Fibroblast of skin of left quadriceps (primary cell): ENCODE measurements around the gene NTHL1.

Experiments used
- DNase-seq, 2 experiments: peaks; one replicate each; pipeline ENCODE4 v3.0.0-alpha.2; 2013; ENCODE audit warnings: low read depth in 2 of 2

The NTHL1 gene

DNA sequence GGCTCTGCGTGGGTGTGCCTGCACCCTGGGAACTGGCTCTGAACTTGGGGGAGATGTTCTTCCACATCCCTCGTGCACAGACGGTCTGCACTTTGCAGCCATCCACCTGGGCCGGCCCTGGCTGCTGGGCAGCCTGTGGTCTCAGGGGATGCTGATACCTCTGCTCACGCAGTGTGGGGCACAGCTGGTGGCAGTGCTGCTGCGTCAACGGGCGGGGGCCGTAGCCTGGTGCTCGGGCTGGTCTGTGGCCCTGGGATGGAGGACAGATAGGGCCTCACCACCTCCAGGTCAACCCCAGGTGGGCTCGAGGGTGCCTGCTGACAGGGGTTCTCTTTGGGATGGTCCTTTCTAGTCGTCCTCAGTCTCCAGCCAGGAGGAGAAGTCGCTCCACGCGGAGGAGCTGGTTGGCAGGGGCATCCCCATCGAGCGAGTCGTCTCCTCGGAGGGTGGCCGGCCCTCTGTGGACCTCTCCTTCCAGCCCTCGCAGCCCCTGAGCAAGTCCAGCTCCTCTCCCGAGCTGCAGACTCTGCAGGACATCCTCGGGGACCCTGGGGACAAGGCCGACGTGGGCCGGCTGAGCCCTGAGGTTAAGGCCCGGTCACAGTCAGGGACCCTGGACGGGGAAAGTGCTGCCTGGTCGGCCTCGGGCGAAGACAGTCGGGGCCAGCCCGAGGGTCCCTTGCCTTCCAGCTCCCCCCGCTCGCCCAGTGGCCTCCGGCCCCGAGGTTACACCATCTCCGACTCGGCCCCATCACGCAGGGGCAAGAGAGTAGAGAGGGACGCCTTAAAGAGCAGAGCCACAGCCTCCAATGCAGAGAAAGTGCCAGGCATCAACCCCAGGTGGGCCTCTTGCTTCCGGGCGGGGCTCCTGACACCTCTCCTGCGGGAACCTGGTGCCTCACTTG, 36.5 kb upstream of the NTHL1 start:
- no peak for DNase-seq

DNA sequence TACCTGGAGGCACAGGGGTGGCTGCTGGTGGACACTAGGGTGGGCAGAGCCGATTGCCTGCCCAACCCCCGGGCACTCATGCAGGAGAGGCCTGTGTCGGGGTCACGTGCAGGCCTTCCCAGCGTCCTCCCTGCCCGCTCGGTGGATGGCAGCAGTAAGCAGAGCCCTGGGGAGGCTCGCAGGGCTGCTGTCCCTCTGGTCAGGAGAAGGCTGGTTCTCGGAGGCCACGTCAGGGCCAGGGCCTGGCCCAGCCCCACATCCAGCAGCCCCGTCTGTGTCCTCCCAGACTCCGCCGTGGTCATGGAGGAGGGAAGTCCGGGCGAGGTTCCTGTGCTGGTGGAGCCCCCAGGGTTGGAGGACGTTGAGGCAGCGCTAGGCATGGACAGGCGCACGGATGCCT, 35.8 kb upstream of the NTHL1 start:
- DNase-seq = no peak

DNA sequence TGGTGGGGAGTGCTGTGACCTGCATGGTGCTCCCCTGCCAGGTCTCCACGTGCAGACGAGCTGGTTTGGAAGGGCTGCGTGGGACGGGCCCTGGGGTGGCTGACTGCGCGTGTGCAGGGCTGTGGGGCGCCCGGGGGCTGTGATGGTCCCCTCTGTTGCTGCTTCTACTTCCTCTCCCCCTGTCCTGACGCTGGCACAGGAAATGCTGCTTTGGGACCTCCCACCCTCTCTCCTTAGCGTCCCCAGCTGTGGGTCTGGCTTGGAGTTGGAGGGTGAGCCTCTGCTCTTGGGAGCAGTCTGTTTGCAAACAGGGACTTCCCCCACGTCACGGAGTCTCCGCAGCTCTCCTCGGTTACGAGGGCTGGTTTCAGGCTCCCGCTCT, 35.3 kb upstream of the NTHL1 start:
- no peak for DNase-seq

DNA sequence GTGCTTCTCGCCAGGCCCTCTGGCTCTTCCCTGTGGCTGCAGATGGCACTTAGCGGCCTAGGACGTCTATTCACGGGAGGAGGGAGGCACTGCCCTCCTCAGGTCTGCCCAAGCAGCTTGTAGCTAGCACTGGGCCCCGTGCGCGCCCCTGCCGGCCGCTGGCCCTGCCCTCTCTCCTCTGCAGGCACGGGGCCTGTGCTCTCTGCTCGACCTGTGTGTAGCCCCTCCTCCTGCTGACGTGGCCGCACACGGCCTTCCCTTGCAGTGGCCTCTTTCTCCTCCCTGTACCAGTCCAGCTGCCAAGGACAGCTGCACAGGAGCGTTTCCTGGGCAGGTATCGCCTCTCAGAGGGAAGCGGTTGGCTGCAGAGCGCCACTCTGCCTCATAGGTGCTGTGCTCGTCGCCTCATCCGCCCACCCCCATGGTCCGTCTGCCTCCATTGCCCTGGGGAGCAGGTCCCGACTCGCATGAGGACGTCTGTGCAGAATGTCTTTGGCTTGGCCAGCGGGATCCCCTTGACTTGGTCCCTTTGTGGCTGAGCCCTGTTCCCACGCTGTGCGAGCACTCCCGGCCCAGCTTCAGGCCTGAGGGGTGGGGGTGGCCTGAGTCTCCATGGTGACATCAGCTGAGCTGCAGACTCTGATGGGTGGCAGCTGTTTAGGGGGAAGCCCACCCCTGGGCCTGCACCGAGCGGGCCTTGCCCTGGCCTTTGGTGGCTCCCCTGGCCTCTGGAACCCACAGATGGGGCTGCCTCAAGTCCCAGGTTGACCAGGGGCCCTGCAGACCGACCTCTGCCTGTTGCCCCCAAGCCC, 34.7 kb upstream of the NTHL1 start:
- DNase-seq = no peak

DNA sequence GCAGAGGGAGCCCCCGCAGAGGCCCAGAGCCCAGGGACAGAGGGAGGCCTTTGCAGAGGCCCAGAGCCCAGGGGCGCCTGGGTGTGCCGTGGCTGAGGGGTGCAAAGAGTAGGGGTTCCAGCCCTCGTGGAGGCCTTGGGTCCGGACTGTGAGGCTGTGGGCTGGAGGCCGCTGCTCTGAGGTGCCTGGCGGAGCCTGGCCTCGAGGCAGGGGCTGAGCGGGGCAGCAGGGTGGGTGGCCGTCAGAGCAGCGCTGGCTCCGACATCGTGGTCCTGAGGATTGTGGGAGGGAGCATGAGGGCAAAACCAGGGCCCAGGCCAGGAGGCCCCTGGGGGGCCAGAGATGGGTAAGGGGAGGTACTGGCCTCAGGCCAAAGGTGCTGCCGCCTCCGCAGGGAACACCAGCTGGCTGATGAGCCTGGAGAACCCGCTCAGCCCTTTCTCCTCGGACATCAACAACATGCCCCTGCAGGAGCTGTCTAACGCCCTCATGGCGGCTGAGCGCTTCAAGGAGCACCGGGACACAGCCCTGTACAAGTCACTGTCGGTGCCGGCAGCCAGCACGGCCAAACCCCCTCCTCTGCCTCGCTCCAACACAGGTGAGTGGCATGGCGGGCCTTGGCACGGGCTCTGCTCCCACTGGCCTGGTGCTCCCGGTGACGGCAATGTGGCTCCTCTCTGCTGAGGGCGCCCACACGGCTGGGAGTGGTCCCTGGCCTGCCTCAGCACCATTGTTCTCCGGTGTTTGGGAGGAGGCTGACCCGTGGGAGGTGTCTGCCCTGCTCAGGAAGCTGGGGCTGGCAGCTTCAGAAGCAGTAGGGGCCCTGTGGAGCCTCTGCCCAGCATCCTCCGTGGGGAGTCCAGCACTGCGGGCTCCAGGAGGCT, 33.8 kb upstream of the NTHL1 start:
- no peak for DNase-seq

DNA sequence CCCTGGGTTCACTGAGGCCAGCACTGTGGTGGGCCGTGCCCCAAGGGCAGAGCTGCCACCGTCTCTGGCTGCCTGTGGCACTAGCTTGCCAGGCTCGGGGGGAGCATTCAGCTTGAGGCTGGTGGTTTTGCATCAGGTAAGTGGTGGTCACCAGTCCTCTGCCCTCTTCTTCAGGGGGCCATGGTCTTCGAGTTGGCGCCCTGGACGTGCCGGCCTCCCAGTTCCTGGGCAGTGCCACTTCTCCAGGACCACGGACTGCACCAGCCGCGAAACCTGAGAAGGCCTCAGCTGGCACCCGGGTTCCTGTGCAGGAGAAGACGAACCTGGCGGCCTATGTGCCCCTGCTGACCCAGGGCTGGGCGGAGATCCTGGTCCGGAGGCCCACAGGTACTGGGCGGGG, 32.4 kb upstream of the NTHL1 start:
- no peak for DNase-seq

DNA sequence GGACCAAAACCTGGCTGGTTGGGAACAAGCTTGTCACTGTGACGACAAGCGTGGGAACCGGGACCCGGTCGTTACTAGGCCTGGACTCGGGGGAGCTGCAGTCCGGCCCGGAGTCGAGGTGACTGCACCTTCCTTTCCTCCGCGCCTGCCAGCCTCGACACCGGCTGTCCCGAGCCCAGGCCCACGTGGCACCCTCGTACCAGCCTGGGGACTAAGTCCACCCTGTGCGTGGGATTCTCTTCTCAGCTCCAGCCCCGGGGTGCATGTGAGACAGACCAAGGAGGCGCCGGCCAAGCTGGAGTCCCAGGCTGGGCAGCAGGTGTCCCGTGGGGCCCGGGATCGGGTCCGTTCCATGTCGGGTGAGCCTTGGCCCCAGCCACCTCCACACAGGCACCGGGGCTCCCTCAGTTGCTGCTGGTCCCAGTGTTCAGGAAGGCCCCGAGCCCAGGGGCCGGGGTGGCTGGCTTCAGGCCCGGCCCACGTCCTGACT, 31.7 kb upstream of the NTHL1 start:
- no peak for DNase-seq

DNA sequence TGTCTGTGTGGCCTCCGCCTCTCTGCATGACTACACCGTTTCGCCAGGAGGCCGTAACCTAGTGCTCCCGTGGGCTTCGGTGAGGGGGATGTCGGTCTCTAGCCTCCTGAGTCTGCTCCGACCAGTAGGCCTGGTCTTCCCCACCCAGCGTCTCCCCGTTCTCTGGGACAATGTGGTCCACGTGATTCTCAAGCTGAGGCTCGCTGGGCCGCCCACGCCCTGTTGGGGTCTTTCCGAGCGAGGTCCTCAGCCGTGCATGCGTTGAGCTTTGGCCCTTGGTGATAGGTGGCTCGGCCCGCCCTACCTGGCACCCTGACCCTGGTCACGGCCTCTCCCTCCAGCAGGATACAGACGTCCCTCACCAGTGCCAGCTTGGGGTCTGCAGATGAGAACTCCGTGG, 31.1 kb upstream of the NTHL1 start:
- DNase-seq = no peak

DNA sequence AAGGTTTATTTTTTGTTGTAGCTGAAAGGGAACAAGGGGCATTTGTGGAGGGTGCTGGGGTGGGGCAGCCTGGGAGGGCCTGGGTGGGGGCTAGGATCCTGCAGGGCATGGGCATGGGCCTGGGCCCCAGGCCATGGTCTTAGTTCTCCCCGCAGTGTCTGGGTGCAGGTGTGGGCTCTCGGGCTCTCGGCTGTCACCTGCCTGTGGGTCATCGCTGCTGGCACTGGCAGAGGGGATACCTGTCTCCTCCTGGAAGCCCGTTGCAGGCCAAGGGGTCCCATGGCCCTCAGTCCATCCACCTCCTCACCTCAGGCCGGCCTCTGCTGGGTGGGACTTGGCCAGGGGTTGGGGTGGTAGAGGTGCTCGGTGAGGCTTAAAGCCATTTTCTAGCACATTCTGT, 30.5 kb upstream of the NTHL1 start:
- DNase-seq = no peak

- DNase-seq = no peak
Measured at GRCh38 chr16:2077696-2078095, 30.1 kb upstream of the NTHL1 start.

- DNase-seq = no peak
Measured at GRCh38 chr16:2077016-2077415, 29.4 kb upstream of the NTHL1 start.

DNA sequence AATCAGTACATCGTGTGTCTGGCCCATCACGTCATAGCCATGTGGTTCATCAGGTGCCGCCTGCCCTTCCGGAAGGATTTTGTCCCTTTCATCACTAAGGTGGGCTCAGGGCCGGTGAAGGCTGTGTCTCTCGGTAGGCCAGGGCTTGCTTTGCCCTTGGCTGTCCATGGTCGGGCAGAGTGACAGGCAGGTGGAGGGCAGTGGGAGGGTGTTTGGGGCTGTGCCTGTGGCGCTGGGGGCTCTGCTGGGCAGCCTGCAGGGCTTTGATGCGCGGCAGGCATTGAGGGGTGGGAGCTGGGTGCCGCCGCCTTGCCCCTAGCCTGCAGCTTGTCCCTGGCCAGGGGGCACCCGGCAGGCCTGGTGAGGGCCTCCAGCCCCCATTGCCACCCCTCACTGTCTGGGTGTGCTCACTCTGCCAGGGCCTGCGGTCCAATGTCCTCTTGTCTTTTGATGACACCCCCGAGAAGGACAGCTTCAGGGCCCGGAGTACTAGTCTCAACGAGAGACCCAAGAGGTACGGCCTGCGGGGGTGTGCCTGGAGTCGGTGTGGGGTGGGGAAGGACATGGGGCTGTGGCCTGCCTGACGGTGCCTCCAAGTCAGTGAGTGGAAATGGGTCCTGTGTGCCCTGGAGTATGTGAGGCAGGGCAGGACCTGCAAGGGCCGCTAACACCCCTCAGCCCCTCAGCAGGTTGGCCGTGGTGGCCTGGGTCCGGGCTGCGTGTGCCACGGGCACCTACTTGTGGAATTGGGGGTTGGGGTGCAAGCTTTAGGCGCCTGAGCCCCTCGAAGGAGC, 28.6 kb upstream of the NTHL1 start:
- no peak for DNase-seq

- DNase-seq = no peak
Measured at GRCh38 chr16:2075631-2076030, 28.0 kb upstream of the NTHL1 start.

DNA sequence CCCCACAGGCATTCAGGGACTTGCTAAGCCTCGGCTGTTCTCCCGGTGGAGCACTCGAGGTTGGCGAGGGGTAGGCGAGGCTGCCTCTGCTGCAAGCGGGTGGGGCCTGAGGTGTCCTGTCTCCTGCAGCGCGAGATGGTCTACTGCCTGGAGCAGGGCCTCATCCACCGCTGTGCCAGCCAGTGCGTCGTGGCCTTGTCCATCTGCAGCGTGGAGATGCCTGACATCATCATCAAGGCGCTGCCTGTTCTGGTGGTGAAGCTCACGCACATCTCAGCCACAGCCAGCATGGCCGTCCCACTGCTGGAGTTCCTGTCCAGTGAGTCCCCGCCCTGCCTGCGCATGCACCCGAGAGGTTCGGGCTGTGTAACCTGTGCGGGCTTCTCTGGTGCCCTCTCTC, 26.4 kb upstream of the NTHL1 start:
- no peak for DNase-seq

GRCh38 chr16:2072926-2073325, 25.3 kb upstream of the NTHL1 start:
- no peak for DNase-seq

DNA sequence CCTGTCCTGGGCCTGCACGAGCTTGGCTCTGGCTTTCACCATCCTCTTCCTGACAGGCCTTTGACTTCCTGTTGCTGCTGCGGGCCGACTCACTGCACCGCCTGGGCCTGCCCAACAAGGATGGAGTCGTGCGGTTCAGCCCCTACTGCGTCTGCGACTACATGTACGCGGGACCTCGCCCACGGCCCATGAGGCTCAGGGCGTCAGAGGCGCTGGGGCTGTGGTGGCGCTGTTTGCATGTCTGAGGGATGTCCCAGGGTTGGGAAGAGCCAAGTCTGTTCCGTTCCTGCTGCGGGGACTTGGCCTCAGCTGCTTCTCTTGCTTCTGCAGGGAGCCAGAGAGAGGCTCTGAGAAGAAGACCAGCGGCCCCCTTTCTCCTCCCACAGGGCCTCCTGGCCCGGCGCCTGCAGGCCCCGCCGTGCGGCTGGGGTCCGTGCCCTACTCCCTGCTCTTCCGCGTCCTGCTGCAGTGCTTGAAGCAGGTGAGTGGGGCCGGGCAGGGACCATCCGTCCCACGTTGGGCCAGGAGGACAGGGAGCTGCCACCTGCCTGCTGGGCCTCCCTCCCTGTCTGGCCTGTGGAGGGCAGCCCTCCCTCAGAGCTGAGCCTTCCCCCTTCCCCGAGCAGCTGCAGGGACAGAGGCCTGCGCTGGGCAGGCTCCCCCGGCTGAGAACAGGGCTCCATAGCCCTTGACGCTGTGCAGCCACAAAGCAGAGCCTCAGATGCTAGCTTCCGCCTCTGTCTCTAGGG, 24.0 kb upstream of the NTHL1 start:
- DNase-seq = no peak

DNA sequence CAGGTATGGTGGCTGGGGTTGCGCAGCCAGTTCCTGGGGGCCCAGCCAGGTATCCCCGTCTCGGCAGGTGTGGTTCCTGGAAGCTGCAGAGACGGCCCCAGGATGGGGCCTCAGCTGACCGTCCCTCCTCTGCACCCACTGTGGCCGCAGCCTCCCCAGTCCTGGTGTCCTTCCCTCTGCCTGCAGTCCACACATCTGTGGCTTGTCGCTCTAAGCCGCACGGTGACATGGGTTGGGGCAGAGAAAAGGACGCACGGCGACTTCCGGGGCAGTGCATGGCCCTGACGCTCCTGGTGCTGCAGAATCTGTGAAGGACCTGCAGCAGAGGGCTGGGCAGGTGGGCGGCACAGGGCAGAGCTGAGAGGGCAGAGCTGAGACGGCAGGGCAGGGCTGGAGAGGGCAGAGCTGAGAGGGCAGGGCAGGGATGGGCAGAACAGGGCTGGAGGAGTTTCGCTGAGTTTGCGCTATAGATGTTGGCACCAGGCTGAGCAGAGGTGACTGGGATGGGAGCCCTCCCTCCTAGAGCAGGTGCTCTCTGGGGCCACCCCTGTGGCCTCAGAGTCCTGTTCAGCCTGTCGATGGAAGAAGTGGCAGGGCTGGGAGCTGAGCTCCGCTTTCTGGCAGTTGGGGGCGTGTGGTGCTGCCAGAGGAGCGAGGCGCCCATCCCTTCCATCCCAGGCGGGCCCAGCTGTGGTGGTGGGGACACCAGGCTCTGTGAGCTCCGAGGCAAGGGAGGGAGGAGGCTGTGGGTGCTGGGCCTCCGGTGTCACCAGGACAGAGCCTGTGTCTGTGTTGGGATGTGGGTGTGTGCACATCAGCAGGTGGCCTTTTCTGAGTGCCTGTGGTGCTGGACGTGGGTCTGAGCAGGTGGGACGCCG, 23.2 kb upstream of the NTHL1 start:
- DNase-seq = no peak

DNA sequence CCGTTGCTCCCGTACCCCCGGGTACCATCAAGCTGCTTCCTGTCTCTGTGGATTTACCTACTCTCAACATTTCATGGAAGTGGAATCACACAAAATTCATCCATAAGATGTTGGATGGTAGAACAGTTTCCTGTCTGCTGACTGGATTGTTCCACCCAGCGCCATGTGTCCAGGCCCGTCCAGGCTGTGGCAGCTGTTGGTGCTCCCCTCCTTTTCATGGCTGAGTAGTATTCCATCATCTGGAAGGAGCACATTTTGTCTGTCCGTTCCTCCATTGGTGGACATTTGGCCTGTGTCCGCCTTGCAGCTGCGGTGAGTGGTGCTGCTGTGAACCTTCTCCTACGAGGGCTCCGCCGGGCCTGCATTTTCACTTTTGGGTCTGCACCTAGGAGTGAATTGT, 18.5 kb upstream of the NTHL1 start:
- DNase-seq = no peak

DNA sequence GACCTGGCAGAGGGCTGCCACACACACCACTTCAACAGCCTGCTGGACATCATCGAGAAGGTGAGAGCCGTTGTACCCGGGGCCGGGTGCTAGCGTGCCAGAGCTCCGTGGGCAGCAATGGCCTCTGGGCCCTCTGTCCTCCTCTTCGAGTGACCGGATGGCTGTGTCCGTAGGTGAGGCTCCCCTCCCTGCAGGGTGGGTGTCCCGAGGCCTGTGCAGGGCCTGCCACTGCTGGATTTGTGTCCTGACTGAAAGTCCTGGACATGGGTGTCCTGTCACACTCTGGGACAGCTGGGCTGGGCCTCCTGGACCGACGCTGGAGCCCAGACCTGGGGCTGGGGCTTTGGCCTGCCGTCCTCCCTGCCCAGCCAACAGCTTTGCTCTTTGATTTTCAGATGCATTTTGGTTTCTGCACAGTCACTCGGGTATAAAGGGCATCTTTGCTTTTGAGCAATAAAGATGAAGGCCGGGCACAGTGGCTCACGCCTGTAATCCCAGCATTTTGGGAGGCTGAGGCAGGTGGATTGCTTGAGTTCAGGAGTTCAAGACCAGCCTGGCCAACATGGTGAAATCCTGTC, 16.8 kb upstream of the NTHL1 start:
- DNase-seq = no peak
